Measurements from ENCODE around the gene PIP5KL1.

DNA sequence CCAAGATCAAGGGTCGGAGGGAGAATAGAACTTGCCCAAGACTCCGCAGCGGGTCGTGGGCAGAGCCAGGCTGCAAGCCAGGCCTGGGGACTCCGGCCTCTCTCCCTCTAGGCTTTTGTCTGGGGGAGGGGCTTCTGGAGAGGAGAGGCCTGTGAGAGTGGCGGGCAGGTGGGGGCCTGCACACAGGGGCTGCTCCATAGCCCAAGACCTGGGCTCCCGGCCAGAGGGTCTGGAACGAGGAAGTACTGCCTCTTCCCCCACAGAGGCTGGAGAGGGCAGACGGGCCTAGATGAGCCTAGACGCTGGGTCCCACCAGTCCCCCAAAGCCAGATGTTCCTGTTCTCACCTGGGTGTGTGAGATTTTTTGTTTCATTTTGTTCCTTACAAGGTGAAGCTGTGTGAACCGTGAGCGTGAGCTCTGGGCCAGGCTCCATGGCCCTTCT, 26.0 kb downstream of the PIP5KL1 start:
- TF ChIP-seq POLR2A (IDR thresholded peaks at IDR 0.05; ENCODE audit: low read length), result no peak
- no peak for TF ChIP-seq GATA1 (IDR thresholded peaks at IDR 0.05; ENCODE audit: low read depth, low read length)
